Measurements from ENCODE around the gene OR2V2.
"Not testable (repeated sequence)": the region's sequence is repeated elsewhere in the genome, so short reads cannot be mapped to it uniquely, and the experiment has no call there.

OR2V2 gene

GRCh38 chr5:181146927-181147636 lies at the start of gene OR2V2:
Gene OR2V2 (plus strand): TSS chr5:181147586. CDS start chr5:181154943, 7,357 bp downstream.
- DNase-seq (ENCODE audit: low spot score), result not testable (repeated sequence)

GRCh38 chr5:181097759-181098491 lies 49.5 kb upstream of the OR2V2 start:
- not testable (repeated sequence) for DNase-seq (ENCODE audit: low spot score)

- DNase-seq (ENCODE audit: low spot score), result no peak
Observed at GRCh38 chr5:181098762-181099601, 48.4 kb upstream of the OR2V2 start.

GRCh38 chr5:181099602-181100086 lies 47.7 kb upstream of the OR2V2 start:
- no peak for DNase-seq (ENCODE audit: low spot score)

GRCh38 chr5:181100121-181100875 lies 47.1 kb upstream of the OR2V2 start:
- no peak for DNase-seq (ENCODE audit: low spot score)

- DNase-seq (ENCODE audit: low spot score), result not testable (repeated sequence)
Observed at GRCh38 chr5:181101030-181101641, 46.2 kb upstream of the OR2V2 start.

GRCh38 chr5:181101930-181102674 lies 45.3 kb upstream of the OR2V2 start:
- not testable (repeated sequence) for DNase-seq (ENCODE audit: low spot score)

GRCh38 chr5:181104259-181104568 lies 43.2 kb upstream of the OR2V2 start:
- DNase-seq (ENCODE audit: low spot score), result not testable (repeated sequence)

GRCh38 chr5:181104606-181105390 lies 42.6 kb upstream of the OR2V2 start:
- DNase-seq (ENCODE audit: low spot score), result not testable (repeated sequence)

- no peak for DNase-seq (ENCODE audit: low spot score)
Observed at GRCh38 chr5:181105391-181106025, 41.9 kb upstream of the OR2V2 start.

GRCh38 chr5:181107699-181108098 lies 39.7 kb upstream of the OR2V2 start:
- no peak for DNase-seq (ENCODE audit: low spot score)

GRCh38 chr5:181108578-181109165 lies 38.7 kb upstream of the OR2V2 start:
- DNase-seq (ENCODE audit: low spot score), result no peak

- no peak for DNase-seq (ENCODE audit: low spot score)
Observed at GRCh38 chr5:181109489-181110013, 37.8 kb upstream of the OR2V2 start.

GRCh38 chr5:181111010-181111409 lies 36.4 kb upstream of the OR2V2 start:
- no peak for DNase-seq (ENCODE audit: low spot score)

GRCh38 chr5:181112476-181112875 lies 34.9 kb upstream of the OR2V2 start:
- DNase-seq (ENCODE audit: low spot score), result no peak

GRCh38 chr5:181113572-181113971 lies 33.8 kb upstream of the OR2V2 start:
- not testable (repeated sequence) for DNase-seq (ENCODE audit: low spot score)

- DNase-seq (ENCODE audit: low spot score), result no peak
Observed at GRCh38 chr5:181114284-181114843, 33.0 kb upstream of the OR2V2 start.
